ENCODE measurements around the gene ZFP92. TPM values are rescaled to one million over a fixed set of nuclear protein-coding genes. Genes with fewer than 3 reads are reported as not detected.

The ZFP92 gene
- total RNA-seq, 1 donor from 2014 or later = 2.5 TPM

DNA sequence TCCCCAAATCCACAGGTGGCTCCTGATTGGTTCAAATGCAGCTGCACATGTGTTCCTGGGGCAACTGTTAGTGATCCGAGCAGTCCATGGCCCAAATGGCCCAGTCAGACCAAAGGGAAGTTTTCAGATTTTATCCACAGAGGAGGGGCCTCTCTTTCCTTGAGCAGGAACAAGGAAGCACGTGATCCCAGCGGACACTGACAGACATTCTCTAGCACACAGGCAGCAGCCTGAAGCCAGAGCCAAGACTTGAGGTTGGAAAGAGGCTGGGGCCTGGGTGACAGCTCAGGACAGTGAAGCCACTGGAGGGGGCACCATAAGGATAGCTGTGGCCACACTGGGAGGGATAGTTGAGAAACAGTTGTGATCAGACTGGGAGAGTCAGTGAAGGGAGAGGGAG is 3.5 kb upstream of the ZFP92 start:
- intact Hi-C loops (cut with micrococcal nuclease) = no loop called here

DNA sequence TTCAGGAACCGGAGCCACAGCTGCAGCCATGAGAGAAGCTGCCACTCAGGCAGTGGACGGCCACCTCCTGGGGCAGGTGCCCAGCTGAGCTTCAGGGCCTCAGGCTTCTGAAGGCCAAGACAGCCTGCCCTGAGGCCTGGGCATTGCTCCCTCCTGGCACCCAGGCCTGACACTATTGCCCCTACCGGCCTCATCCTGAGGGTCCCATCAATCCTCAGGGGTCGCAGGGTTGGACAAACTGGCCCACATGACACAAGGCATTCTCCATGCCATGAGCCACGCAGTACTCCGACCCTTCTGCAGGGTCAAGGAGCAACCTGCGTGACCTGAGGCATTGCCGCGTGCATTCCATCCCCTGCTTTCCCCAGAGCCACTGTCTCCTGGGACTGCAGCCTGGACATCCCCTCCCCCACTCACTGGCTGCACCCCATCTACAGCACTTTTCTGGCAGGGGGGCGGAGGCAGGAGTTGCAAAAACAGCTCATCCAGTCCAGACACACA is 3.0 kb upstream of the ZFP92 start:
- intact Hi-C loops (cut with micrococcal nuclease) = no loop called here

DNA sequence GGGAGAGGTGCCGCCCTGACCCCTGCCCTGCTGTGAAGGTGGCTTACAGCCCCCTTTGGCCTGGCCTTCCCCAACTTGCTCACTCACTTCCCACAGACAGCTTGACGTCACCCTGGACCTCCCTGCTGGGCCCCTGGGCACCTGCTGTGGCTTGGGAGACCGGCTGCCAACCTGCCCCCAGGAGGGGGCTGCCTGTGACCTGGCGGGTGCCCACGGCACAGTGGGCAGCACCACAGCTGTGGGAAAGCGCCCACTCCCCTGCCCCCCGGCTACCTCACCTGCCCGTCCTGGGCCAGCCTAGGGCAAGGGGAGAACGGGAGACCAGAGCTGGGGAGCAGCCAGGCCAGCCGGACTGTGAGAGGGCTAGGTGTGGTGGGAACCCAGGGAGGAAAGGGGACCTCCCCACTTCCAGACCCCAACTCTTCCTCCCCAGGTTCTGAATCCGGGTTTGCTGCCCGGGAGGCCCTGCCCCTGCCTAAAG is 2.4 kb upstream of the ZFP92 start:
- intact Hi-C loops (cut with micrococcal nuclease) = no loop called here

GRCh38 chrX:153409414-153410101 is 1.7 kb upstream of the ZFP92 start:
- intact Hi-C loops (cut with micrococcal nuclease) = no loop called here

DNA sequence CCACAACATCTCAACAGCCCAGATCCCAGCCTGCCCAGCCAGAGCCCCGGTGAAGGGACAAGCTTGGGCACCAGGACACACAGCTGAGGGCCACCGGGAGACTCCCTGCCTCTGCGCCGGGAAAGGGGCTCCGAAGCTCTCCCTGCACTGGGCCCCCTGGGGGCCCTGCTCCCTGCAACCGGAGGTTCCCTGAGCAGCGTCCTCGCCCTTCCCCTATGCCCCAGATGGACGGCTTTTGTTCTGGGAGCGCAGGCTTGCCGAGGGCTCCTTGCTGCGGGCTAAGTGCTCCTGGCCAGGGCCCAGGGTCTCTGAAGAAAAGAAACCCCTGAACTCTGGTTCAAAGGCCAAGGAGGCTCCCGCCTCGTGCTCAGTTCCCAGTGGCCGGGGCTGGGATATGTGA is 899 bp upstream of the ZFP92 start:
- intact Hi-C loops (cut with micrococcal nuclease) = no loop called here

- intact Hi-C loops (cut with micrococcal nuclease) = loop anchor here (1.0 kb wide), 2 partner anchors 59 to 77 kb away; partner anchors contain the start of genes HAUS7 and ZNF275
Observed at GRCh38 chrX:153410888-153411254, 401 bp upstream of the ZFP92 start.

GRCh38 chrX:153411988-153412574 is 809 bp downstream of the ZFP92 start:
- intact Hi-C loops (cut with micrococcal nuclease) = loop anchor here (1.0 kb wide), 2 partner anchors 58 to 78 kb away; partner anchors contain the start of genes HAUS7 and ZNF275

DNA sequence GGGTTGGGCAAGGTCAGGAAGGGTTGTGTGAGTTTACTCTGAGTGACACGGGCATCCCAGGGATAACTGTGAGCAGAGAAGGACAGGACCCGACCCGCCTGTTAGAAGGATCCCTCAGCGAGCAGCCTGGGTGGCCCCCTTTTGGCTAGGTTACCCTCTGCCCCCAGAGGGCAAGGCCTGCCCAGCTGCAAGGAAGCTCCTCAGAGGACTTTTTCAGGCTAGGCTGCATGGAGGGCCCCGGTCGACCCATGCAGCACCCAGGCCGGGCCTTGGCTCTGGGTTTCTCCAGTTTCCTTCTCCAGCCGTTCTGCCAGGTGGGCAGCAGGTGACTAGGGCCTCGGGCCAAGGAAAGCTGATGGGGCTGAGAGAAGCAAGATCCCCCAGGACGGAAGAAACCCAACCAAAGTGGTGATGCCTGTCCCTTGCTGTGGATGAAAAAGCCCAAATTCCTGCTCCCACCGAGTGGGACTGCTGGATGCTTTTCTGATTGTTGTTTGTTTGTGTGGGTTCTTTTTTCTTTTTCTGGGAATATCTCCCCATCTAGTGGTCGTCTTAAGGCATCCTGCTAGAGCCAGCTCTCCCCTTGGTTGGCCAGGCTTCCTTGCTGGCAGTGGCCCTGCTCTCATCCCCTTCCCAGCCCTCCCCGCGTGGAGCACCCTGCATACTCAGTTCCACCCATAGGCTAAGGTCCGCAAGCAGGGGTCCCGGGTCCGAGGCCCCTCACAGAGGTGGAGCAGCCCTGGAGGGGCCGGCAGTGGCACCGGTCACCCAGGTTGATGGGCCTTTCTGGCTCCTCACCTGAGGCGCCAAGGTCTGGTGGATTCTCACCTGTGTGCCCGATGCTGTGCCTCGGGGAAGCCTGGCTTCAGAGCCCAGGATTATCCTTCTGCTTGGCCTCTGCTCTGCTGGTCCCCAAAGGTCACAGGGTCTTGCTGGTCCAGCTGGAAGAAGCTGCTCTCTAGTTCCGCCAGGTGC is 1.8 kb downstream of the ZFP92 start:
- intact Hi-C loops (cut with micrococcal nuclease) = no loop called here

- intact Hi-C loops (cut with micrococcal nuclease) = no loop called here
Observed at GRCh38 chrX:153413731-153414130, 2.5 kb downstream of the ZFP92 start.

GRCh38 chrX:153414856-153415510 is 3.7 kb downstream of the ZFP92 start:
- intact Hi-C loops (cut with micrococcal nuclease) = no loop called here

DNA sequence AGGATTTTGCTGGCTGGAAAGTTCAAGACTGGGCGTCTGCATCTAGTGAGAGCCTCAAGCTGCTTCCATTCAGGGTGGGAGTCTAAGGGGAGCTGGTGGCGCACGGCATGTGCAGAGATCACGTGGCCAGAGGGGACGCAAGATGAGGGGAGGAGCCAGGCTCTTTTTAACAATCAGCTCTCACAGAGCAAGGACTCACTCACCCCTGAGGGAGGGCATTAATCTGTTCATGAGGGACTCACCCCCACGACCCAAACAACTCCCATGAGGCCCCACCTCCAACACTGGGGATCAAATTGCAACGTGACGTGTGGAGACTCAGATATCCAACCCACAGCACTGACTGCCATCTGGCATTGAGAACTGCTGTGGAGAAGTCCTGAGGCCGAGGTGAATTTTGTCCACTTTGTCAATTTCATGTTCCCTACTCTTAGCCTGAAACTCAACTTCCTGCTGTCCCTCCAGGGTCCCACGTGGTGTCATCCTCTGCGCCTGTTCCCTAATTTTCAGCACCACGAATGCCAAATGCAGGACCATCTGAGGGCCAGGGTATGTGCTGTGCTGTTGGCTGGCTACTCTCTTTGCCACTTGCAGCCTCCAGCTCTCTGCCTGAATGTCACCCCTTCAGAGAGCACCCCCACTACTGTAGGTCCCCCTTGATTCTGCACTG is 5.6 kb downstream of the ZFP92 start:
- intact Hi-C loops (cut with micrococcal nuclease) = no loop called here

DNA sequence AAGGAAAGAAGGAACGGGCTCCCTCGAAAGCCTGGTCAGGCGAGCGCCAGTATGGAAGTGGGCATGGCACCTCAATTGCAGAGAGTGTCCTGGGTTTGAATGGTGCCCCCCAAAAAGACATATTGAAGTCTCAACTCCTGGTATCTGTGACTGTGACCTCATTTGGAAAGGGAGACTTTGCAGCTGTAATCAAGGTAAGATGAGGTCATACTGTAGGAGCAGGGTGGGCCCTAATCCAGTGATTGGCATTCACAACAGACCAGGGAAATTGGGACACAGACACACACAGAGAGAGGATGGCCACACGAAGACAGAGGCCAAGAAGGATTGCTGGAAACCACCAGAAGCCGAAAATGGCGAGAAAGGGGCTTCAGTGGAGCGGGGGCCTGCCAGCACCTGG is 6.4 kb downstream of the ZFP92 start:
- intact Hi-C loops (cut with micrococcal nuclease) = no loop called here

DNA sequence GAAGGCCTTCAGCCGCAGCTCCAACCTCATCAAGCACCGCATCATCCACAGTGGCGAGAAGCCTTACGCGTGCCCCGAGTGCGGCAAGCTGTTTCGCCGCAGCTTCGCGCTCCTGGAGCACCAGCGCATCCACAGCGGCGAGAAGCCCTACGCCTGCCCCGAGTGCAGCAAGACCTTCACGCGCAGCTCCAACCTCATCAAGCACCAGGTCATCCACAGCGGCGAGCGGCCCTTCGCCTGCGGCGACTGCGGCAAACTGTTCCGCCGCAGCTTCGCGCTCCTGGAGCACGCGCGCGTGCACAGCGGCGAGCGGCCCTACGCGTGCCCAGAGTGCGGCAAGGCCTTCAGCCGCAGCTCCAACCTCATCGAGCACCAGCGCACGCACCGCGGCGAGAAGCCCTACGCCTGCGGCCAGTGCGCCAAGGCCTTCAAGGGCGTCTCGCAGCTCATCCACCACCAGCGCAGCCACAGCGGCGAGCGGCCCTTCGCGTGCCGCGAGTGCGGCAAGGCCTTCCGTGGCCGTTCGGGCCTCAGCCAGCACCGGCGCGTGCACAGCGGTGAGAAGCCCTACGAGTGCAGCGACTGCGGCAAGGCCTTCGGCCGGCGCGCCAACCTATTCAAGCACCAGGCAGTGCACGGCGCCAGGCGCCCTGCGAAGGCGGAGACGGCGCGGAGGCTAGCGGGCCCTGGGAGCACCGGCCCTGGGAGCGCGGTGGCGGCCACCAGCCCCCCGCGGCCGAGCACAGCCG is 9.8 kb downstream of the ZFP92 start:
- intact Hi-C loops (cut with micrococcal nuclease) = no loop called here

DNA sequence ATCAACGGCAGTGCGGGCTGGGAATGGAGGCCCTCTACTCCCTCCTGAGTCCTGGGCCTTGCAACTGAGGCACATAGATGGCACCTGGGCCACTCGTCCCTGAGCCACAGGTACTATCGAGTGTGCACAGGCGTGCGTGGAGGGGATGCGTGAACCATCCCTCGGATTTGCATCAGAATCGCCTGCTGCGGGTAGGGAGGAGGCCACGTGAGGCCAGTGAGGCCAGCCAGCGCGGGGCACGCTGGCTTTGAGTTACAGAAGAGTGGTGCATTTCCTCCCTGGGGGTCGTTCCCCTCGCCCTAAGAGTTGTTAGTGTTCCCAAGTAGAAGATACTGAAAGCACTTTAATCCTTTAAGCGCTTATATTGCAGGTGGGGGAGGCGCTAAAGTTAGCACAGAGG is 10.6 kb downstream of the ZFP92 start:
- intact Hi-C loops (cut with micrococcal nuclease) = no loop called here

GRCh38 chrX:153423652-153424051 is 12.4 kb downstream of the ZFP92 start:
- intact Hi-C loops (cut with micrococcal nuclease) = no loop called here

DNA sequence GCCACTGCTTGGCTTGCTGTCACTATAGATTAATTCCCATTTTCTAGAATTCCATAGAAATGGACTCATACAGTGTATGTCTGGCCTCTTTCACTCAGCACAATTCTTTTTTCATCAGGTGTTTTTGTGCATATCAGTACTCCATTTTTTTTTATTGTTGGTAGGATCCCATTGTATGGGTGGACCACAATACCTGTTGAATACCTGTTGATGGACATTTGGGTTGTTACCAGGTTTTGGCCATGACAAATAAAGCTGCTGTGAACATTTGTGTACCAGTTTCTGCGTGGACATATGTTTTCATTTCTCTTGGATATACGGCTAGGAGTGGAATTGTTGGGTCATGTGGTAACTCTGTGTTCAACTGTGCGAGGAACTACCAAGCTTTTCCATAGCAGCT is 14.9 kb downstream of the ZFP92 start:
- intact Hi-C loops (cut with micrococcal nuclease) = no loop called here

- intact Hi-C loops (cut with micrococcal nuclease) = no loop called here
Observed at GRCh38 chrX:153430796-153431195, 19.5 kb downstream of the ZFP92 start.

DNA sequence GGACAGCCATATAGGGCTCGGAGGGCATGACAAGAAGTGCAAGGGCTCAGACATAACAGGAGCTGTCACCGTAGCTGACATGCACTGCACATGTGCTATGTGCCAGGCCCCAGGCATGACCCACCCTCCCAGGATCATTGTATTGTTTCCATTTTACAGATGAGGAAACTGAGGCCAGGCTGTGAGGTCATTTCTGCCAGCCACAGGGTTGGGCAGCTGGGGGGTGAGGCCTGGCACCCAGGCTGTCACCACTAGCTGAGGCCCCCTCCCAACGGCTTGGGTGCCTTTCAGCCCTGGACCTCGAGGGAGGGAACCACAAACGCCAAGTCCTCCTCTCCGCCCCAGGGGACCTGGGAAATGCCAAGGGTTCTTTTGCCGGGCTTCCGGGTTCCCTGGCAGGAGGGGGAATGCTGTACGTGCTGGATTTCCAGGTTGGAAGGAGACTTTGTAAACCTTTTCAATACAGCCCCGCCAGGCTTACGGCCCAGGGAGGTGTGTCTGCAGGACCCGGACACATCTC is 21.9 kb downstream of the ZFP92 start:
- intact Hi-C loops (cut with micrococcal nuclease) = no loop called here

GRCh38 chrX:153433781-153434285 is 22.6 kb downstream of the ZFP92 start:
- intact Hi-C loops (cut with micrococcal nuclease) = no loop called here

Data from T-helper 1 cell treated with Interleukin-12 subunit alpha and Interleukin-12 subunit beta and Interleukin-4 antibody, amounts not matched to agents 30 ng/mL and 1 ng/mL, for 36 hours (primary cell).